Neuron (in vitro differentiated cells): ENCODE measurements around the gene TCF7.
"Not testable (repeated sequence)": the region's sequence is repeated elsewhere in the genome, so short reads cannot be mapped to it uniquely, and the experiment has no call there.

Source experiments
- H2AFZ ChIP-seq: one replicate; pipeline ENCODE4 v1.6.1; 2013; ENCODE audit warnings: low read depth, mild to moderate bottlenecking, inconsistent platforms, low read length, moderate library complexity
- H3K27me3 ChIP-seq: one replicate; pipeline ENCODE4 v1.6.1; 2013; ENCODE audit warnings: low read length; ENCODE audit not compliant: insufficient read depth
- H3K36me3 ChIP-seq: one replicate; pipeline ENCODE4 v1.6.1; 2013; ENCODE audit warnings: low read length; ENCODE audit not compliant: insufficient read depth
- H3K4me1 ChIP-seq: one replicate; pipeline ENCODE4 v1.6.1; 2013; ENCODE audit warnings: low read length; ENCODE audit not compliant: insufficient read depth
- H3K4me3 ChIP-seq: 2 replicates; pipeline ENCODE4 v1.5.1; 2013; ENCODE audit warnings: mild to moderate bottlenecking, low read length, moderate library complexity
- H3K9me3 ChIP-seq: one replicate; pipeline ENCODE4 v1.6.1; 2013; ENCODE audit warnings: low read length

Gene TCF7

GRCh38 chr5:134142806-134143205, 28.3 kb downstream of the TCF7 start:
- Histone ChIP-seq H3K27me3 (no peaks in the 10 kb centered on the region), H2AFZ (no peak overlapping the region), H3K4me3 (no peak overlapping the region), H3K4me1 (no peaks in the 10 kb centered on the region), H3K9me3 (no peaks in the 10 kb centered on the region), H3K36me3 (peaks cover 39% of the 10 kb centered on the region)

DNA sequence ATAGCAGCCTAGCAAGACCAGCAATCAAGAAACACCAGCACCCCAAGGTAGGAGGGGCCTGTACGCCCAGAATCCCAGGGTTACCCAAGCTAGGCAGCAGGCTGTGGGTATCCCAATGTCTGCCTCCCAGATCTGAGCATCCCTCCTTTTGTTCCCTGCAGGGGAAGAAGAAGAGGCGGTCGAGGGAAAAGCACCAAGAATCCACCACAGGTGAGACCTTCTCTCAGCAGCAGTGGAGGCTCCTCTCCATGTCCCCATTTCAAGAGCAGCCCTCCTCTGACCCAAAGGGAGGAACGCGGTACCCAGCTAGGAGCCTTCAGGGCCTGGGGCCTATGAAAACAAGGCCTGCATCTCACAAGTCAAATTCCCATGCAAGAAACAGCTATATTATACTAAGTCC, 28.9 kb downstream of the TCF7 start:
- Histone ChIP-seq H3K4me3 (no peak overlapping the region), H3K27me3 (no peaks in the 10 kb centered on the region), H3K9me3 (no peaks in the 10 kb centered on the region), H3K4me1 (no peaks in the 10 kb centered on the region), H2AFZ (no peak overlapping the region), H3K36me3 (peaks cover 43% of the 10 kb centered on the region)

DNA sequence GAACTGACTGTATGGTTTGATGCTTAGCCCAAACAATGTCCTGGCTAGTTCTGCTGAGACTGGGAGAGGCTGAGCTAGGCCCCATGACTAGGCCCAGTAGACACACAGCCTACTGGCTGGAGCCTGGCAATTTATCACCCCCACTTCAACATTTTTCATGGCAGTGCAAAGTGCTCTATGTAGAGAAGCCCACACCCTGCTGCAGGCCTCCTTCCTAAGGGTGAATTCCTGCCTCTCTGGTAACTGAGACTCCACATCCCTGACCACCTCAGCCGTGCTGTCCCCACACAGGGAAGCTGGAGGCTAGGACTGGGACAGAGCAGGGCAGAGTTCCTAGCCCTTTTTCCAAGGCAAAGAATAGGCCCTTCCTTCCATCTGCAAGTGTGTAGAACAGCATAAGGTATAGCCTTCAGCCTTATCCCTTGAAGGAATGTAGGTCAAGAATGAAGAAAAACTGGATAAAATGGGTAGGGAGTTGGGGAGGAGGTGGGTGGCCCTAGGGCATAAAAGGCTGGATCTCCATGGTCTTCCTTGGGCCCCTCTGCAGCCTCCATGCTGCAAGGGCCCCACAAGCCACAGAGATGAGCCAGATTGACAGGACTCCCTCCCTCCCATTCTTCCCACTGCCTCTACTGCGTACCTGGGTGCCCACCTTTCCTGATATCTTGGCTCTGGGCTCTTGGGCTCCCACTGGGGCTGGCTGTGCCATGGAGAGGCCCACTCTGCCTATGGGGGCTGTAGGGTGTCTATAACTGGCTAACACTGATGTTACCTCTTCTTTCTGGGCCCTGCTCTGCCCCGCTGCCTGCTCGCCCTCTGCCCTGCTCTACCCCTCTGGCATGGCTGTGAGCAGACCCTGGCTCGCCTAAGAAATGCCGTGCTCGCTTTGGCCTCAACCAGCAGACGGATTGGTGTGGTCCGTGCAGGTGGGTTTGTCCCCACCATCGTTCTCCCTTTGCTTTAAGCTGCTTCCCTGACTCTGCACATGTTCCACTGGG, 29.8 kb downstream of the TCF7 start:
- Histone ChIP-seq H3K36me3 (peaks cover 49% of the 10 kb centered on the region), H3K4me1 (no peaks in the 10 kb centered on the region)

DNA sequence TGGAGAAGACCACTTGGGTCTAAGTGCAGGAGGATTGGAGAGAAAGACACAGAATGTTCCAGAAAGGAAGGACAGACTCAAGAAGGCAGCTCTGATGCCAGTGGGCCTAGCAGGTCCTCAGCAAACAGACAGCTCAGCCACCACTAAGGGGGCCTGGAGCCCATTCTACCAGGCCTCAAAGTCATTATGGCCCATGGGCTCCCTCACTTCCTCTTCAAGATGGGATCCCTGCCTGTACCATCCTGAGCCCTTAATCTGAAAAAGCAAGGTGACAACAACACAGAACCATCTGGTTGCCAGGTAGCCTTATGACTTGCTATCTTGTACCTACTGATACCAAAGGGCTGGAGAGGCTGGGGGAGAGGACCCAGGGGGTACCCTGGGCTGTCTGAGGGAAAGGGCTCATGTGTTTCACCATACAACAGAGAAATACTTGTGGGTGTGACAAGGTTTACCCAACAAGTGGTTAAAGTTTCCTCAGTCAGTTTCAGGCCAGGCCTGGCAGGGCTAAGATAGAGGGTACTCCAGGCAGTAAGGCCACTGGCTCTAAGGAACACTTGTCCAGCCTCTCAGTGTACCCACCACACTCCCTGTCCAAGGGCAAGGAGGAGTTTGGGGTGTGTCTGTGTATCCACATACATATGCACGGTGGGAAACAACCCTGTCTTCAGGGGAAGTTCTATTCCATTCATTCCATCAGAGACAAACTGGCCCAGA, 30.7 kb downstream of the TCF7 start:
- Histone ChIP-seq H2AFZ (no peak overlapping the region), H3K27me3 (no peaks in the 10 kb centered on the region), H3K9me3 (no peaks in the 10 kb centered on the region), H3K36me3 (peaks cover 57% of the 10 kb centered on the region), H3K4me1 (no peaks in the 10 kb centered on the region), H3K4me3 (no peak overlapping the region)

More for the DNA sequence above, 29.8 kb downstream of the TCF7 start:
- no peaks in the 10 kb centered on the region for H3K27me3 ChIP-seq
- H2AFZ ChIP-seq = no peak overlapping the region
- no peaks in the 10 kb centered on the region for H3K9me3 ChIP-seq
- no peak overlapping the region for H3K4me3 ChIP-seq

DNA sequence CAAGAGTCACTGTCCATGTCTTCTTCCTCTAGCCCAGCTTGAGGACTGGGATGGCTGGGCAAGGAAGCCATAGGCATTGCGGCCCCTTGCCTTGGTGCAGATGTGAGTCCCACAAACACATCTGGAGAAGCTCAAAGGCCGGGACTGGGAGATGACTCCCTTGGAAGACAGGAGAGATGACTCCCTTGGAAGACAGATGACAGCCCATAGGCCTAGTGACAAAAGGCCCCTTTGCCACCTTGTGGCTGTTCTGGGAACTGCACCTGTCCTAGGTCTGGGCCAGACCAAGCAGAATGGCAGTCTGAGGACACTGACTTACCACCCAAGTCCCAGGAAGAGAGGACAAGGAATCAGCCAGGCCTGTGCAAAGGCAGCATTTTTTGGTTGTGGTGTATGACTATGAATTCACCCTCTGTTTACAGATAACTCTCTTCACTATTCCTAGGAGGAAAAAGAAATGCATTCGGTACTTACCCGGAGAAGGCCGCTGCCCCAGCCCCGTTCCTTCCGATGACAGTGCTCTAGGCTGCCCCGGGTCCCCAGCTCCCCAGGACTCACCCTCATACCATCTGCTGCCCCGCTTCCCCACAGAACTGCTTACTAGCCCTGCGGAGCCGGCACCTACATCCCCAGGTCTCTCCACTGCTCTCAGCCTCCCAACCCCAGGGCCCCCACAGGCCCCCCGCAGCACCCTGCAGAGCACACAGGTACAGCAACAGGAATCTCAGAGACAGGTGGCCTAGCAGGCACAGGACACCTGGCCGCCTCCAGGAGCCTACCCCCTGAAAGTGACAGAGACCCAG, 31.5 kb downstream of the TCF7 start:
- H3K36me3 ChIP-seq = peaks cover 65% of the 10 kb centered on the region
- H3K4me1 ChIP-seq = no peaks in the 10 kb centered on the region
- H2AFZ ChIP-seq = no peak overlapping the region
- no peak overlapping the region for H3K4me3 ChIP-seq
- H3K27me3 ChIP-seq = no peaks in the 10 kb centered on the region
- H3K9me3 ChIP-seq = no peaks in the 10 kb centered on the region

- no peaks in the 10 kb centered on the region for H3K27me3 ChIP-seq
- peaks cover 70% of the 10 kb centered on the region for H3K36me3 ChIP-seq
- no peak overlapping the region for H2AFZ ChIP-seq
- H3K4me3 ChIP-seq = no peak overlapping the region
- H3K9me3 ChIP-seq = no peaks in the 10 kb centered on the region
- H3K4me1 ChIP-seq = no peaks in the 10 kb centered on the region
These were observed 32.4 kb downstream of the TCF7 start for GRCh38 chr5:134146651-134147518.

- no peaks in the 10 kb centered on the region for H3K27me3 ChIP-seq
- no peak overlapping the region for H3K4me3 ChIP-seq
- no peak overlapping the region for H2AFZ ChIP-seq
- H3K36me3 ChIP-seq = peaks cover 72% of the 10 kb centered on the region
- H3K4me1 ChIP-seq = no peaks in the 10 kb centered on the region
- H3K9me3 ChIP-seq = no peaks in the 10 kb centered on the region
These were observed 33.8 kb downstream of the TCF7 start for GRCh38 chr5:134148316-134148715.

DNA sequence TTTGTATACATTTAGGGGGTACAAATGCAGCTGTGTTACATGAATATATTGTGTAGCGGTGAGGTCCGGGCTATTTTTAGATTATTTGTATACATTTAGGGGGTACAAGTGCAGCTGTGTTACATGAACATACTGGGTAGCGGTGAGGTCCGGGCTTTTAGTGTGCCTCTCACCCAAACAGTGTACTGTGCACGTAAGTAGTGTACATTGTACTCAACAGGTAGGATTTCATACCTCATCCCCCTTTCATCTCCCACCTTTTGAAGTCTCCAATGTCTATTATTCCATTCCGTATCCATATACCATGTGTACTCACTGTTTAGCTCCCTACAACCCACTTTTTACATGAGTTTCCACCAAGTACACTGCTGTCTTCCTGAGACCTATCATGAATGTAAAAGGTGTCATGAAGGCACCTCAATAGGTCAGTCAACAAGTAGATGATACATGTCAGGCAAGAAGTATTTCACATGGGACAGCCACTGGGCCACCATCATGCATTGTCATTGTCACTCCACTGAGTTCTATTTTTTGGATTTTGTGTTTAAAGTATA, 34.6 kb downstream of the TCF7 start:
- Histone ChIP-seq H2AFZ (no peak overlapping the region), H3K9me3 (no peaks in the 10 kb centered on the region), H3K36me3 (peaks cover 71% of the 10 kb centered on the region), H3K27me3 (no peaks in the 10 kb centered on the region), H3K4me3 (no peak overlapping the region), H3K4me1 (no peaks in the 10 kb centered on the region)

GRCh38 chr5:134149571-134150303, 35.3 kb downstream of the TCF7 start:
- H2AFZ ChIP-seq = no peak overlapping the region
- no peak overlapping the region for H3K4me3 ChIP-seq
- H3K27me3 ChIP-seq = no peaks in the 10 kb centered on the region
- H3K4me1 ChIP-seq = no peaks in the 10 kb centered on the region
- H3K36me3 ChIP-seq = peaks cover 70% of the 10 kb centered on the region
- no peaks in the 10 kb centered on the region for H3K9me3 ChIP-seq

DNA sequence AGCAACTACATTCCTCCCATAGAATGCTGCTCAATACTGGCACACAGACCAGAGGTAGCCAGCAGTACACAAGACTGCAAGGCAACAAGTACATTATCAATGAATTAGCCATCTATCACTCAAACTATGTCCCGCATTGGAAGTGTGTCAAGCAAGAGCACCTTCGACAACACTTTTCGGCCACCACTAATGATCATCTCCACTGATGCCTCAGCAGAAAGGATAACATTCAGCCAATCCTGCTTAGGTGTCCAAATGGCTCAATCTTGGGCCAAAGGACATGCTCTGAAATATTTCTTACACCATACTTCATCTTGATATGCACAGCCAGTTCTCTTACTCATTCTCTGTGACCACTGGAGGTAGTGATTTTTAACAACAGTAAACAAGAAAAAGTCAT, 37.2 kb downstream of the TCF7 start:
- Histone ChIP-seq H3K27me3 (no peaks in the 10 kb centered on the region), H3K4me3 (no peak overlapping the region), H2AFZ (no peak overlapping the region), H3K4me1 (no peaks in the 10 kb centered on the region), H3K36me3 (peaks cover 77% of the 10 kb centered on the region), H3K9me3 (no peaks in the 10 kb centered on the region)

GRCh38 chr5:134152173-134152832, 37.8 kb downstream of the TCF7 start:
- H3K4me1 ChIP-seq, H3K27me3 ChIP-seq, H3K4me3 ChIP-seq, H3K9me3 ChIP-seq, H2AFZ ChIP-seq: not testable (repeated sequence)
- H3K36me3 ChIP-seq = peaks cover 76% of the 10 kb centered on the region
